ENCODE data around the gene PCDHGA10. TPM values are rescaled to one million over a fixed set of nuclear protein-coding genes. Genes with fewer than 3 reads are reported as not detected.
"Not testable (repeated sequence)": the region's sequence is repeated elsewhere in the genome, so short reads cannot be mapped to it uniquely, and the experiment has no call there.

The PCDHGA10 gene
- total RNA-seq, 1 donor from 2014 or later: 8.9 TPM

DNA sequence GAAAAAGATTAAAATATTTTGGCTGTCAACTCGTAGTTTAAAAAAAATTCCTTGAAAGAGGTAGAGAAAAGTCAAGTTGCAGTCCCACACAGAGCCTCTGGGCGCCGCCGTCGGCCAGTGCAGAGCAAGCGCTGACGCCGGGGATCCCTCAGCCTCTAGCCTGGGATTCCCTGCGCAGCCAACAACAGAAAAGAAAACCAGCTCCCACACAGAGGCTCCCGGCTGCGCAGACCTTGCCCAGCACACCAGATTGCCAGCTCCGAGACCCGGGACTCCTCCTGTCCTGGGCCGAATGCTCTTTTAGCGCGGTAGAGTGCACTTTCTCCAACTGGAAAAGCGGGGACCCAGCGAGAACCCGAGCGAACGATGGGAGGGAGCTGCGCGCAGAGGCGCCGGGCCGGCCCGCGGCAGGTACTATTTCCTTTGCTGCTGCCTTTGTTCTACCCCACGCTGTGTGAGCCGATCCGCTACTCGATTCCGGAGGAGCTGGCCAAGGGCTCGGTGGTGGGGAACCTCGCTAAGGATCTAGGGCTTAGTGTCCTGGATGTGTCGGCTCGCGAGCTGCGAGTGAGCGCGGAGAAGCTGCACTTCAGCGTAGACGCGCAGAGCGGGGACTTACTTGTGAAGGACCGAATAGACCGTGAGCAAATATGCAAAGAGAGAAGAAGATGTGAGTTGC lies 4.8 kb downstream of the PCDHGA10 start, which contains the start of gene PCDHGB7:
Gene PCDHGB7, plus strand, starts transcription at position 184 of the 679 bp plus-strand sequence. Its CDS starts 183 bp downstream, at position 367.
- ATAC-seq (peak; percentile 94), DNase-seq (ENCODE audit: low spot score) (peak; percentile 78)
- intact Hi-C loops (cut with DNase I): not testable (repeated sequence)

DNA sequence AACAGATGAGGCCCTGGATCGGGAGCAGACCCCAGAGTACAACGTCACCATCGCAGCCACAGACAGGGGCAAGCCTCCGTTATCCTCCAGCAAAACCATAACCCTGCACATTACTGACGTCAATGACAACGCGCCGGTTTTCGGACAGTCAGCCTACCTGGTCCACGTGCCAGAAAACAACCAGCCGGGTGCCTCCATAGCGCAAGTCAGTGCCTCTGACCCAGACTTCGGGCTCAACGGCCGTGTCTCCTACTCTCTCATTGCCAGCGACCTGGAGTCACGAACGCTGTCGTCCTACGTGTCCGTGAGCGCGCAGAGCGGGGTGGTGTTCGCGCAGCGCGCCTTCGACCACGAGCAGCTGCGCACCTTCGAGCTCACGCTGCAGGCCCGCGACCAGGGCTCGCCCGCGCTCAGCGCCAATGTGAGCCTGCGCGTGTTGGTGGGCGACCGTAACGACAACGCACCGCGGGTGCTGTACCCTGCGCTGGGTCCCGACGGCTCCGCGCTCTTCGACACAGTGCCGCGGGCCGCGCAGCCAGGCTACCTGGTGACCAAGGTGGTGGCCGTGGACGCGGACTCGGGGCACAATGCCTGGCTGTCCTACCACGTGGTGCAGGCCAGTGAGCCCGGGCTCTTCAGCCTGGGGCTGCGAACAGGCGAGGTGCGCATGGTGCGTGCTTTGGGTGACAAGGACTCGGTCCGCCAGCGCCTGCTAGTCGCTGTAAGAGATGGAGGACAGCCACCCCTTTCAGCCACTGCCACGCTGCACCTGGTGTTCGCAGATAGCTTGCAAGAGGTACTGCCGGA lies 6.5 kb downstream of the PCDHGA10 start:
- ATAC-seq: no peak

DNA sequence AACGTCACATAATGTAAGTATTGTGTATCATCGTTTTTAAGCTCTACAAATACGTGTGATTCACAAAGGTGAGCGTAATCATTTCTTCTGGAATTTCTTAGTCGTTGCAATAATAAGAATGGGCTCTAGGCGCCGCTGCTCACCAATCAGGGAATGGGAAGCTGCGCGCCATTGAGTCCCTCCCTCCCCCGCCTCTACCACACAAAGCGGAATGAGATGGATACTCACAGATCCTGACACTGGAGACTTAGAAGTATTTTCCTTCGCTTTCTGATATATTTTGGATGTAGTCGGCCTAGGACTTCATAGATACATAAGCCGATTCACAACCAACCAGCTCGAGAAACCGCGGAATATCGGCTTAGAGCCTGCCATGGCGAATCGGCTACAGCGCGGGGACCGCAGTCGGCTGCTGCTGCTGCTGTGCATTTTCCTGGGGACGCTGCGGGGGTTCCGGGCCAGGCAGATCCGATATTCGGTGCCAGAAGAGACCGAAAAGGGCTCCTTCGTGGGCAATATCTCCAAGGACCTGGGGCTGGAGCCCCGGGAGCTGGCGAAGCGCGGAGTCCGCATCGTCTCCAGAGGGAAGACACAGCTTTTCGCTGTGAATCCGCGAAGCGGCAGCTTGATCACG lies 8.2 kb downstream of the PCDHGA10 start, which contains the start of gene PCDHGA11:
Gene PCDHGA11, plus strand, starts transcription at position 197 of the 634 bp plus-strand sequence. Its CDS starts 177 bp downstream, at position 374.
- intact Hi-C loops (cut with DNase I): loop anchor here (10.0 kb wide), 1 partner anchor 124 kb away; no protein-coding TSS in a partner anchor
- ATAC-seq: no peak
- DNase-seq (ENCODE audit: low spot score): peak; percentile 60

More for the DNA sequence above, 6.5 kb downstream of the PCDHGA10 start:
- peak; percentile 52 for DNase-seq (ENCODE audit: low spot score)
- intact Hi-C loops (cut with DNase I): no loop called here

DNA sequence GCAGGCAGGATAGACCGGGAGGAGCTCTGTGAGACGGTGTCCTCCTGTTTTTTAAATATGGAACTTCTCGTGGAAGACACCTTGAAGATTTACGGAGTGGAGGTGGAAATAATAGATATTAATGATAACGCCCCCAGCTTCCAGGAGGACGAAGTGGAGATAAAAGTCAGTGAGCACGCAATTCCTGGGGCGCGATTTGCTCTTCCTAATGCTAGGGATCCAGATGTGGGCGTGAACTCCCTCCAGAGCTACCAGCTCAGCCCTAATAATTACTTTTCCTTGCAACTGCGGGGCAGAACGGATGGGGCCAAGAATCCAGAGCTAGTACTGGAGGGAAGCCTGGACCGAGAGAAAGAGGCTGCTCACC lies 8.7 kb downstream of the PCDHGA10 start:
- intact Hi-C loops (cut with DNase I): loop anchor here (10.0 kb wide), 1 partner anchor 123 kb away; no protein-coding TSS in a partner anchor
- ATAC-seq (no peak), DNase-seq (ENCODE audit: low spot score) (no peak)

DNA sequence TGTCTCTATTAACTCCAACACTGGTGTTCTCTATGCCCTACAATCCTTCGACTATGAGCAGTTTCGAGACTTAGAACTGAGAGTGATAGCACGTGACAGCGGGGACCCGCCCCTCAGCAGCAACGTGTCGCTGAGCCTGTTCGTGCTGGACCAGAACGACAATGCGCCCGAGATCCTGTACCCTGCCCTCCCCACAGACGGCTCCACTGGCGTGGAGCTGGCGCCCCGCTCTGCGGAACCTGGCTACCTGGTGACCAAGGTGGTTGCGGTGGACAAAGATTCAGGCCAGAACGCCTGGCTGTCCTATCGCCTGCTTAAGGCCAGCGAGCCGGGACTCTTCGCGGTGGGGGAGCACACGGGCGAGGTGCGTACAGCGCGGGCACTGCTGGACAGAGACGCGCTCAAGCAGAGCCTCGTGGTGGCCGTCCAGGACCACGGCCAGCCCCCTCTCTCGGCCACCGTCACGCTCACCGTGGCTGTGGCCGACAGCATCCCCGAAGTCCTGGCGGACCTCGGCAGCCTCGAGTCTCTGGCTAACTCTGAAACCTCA lies 10.0 kb downstream of the PCDHGA10 start:
- DNase-seq (ENCODE audit: low spot score) (no peak), ATAC-seq (no peak)
- intact Hi-C loops (cut with DNase I): loop anchor here (10.0 kb wide), 1 partner anchor 122 kb away; no protein-coding TSS in a partner anchor

DNA sequence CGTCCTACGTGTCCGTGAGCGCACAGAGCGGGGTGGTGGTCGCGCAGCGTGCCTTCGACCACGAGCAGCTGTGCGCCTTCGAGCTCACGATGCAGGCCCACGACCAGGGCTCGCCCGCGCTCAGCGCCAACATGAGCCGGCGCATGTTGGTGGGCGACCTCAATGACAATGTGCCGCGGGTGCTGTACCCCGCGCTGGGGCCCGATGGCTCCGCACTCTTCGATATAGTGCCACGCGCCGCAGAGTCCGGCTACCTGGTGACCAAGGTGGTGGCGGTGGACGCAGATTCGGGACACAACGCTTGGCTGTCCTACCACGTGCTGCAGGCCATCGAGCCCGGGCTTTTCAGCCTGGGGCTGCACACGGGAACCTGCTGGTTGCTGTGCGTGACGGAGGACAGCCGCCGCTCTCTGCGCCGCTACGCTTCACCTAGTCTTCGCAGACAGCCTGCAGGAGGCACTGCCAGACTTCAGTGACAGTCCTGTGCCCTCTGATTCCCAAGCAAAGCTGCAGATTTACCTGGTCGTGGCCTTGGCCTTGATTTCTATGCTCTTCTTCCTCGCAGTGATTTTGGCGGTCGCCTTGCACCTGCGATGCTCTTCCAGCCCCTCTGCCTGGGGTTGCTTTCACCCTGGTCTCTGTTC lies 15.1 kb downstream of the PCDHGA10 start:
- intact Hi-C loops (cut with DNase I): loop anchor here (10.0 kb wide), 1 partner anchor 117 kb away; no protein-coding TSS in a partner anchor
- DNase-seq (ENCODE audit: low spot score): no peak
- ATAC-seq: no peak

DNA sequence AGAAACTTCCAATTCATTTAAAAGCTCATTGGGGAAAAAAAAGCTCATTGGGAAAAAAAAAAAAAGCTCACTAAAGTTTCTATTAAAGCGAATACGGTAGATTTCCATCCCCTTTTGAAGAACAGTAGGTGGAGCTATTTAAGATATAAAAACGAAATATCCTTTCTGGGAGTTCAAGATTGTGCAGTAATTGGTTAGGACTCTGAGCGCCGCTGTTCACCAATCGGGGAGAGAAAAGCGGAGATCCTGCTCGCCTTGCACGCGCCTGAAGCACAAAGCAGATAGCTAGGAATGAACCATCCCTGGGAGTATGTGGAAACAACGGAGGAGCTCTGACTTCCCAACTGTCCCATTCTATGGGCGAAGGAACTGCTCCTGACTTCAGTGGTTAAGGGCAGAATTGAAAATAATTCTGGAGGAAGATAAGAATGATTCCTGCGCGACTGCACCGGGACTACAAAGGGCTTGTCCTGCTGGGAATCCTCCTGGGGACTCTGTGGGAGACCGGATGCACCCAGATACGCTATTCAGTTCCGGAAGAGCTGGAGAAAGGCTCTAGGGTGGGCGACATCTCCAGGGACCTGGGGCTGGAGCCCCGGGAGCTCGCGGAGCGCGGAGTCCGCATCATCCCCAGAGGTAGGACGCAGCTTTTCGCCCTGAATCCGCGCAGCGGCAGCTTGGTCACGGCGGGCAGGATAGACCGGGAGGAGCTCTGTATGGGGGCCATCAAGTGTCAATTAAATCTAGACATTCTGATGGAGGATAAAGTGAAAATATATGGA lies 17.7 kb downstream of the PCDHGA10 start, which contains the start of gene PCDHGA12:
Gene PCDHGA12, plus strand, starts transcription at position 176 of the 782 bp plus-strand sequence. Its CDS starts 253 bp downstream, at position 429.
- intact Hi-C loops (cut with DNase I): no loop called here
- peak; percentile 88 for ATAC-seq
- no peak for DNase-seq (ENCODE audit: low spot score)

DNA sequence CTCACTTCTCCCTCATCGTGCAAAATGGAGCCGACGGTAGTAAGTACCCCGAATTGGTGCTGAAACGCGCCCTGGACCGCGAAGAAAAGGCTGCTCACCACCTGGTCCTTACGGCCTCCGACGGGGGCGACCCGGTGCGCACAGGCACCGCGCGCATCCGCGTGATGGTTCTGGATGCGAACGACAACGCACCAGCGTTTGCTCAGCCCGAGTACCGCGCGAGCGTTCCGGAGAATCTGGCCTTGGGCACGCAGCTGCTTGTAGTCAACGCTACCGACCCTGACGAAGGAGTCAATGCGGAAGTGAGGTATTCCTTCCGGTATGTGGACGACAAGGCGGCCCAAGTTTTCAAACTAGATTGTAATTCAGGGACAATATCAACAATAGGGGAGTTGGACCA lies 18.5 kb downstream of the PCDHGA10 start:
- DNase-seq (ENCODE audit: low spot score): no peak
- peak; percentile 63 for ATAC-seq
- intact Hi-C loops (cut with DNase I): no loop called here

DNA sequence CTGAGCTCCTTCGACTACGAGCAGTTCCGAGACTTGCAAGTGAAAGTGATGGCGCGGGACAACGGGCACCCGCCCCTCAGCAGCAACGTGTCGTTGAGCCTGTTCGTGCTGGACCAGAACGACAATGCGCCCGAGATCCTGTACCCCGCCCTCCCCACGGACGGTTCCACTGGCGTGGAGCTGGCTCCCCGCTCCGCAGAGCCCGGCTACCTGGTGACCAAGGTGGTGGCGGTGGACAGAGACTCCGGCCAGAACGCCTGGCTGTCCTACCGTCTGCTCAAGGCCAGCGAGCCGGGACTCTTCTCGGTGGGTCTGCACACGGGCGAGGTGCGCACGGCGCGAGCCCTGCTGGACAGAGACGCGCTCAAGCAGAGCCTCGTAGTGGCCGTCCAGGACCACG lies 19.5 kb downstream of the PCDHGA10 start:
- DNase-seq (ENCODE audit: low spot score); ATAC-seq; intact Hi-C loops (cut with DNase I): not testable (repeated sequence)

DNA sequence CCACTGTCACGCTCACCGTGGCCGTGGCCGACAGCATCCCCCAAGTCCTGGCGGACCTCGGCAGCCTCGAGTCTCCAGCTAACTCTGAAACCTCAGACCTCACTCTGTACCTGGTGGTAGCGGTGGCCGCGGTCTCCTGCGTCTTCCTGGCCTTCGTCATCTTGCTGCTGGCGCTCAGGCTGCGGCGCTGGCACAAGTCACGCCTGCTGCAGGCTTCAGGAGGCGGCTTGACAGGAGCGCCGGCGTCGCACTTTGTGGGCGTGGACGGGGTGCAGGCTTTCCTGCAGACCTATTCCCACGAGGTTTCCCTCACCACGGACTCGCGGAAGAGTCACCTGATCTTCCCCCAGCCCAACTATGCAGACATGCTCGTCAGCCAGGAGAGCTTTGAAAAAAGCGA lies 19.9 kb downstream of the PCDHGA10 start:
- ATAC-seq; intact Hi-C loops (cut with DNase I); DNase-seq (ENCODE audit: low spot score): not testable (repeated sequence)

DNA sequence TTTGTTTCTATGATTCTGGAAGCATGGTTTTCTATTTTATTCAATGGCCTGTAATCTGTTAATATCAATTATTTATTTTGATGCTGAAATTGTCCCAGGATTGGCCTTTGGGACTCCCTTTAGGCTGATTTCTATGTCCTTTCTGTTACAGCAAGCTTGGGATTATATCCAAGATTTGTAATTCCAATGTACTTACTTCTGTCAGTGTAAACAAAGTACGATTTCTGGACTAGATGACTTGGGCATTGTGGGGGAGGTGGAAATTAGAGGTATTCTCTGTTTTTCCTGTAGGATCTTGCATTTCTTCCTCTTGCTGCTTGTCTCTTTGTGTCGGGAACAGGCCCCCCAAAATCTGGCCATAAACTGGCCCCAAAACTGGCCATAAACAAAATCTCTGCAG lies 21.2 kb downstream of the PCDHGA10 start:
- no peak for DNase-seq (ENCODE audit: low spot score)
- intact Hi-C loops (cut with DNase I): no loop called here
- ATAC-seq: no peak

DNA sequence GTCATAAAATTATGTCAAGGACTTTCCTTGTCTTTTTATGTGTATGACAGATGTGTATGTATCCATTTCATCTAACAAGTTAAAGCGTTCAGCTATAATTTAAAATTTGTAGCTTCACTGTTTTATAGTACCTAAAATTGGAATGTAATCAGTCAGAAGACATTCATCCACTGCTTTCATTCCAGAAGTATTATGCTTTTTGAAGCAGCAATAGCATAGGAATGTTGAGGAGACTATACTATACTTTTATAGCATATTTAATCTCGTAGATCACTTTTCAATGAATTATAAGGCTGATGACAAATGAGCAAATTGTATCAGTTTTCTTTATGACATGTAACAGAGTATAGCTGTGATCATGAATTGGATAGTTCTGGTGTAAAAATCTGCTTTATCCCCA lies 24.4 kb downstream of the PCDHGA10 start:
- no peak for ATAC-seq
- DNase-seq (ENCODE audit: low spot score): no peak
- intact Hi-C loops (cut with DNase I): no loop called here

DNA sequence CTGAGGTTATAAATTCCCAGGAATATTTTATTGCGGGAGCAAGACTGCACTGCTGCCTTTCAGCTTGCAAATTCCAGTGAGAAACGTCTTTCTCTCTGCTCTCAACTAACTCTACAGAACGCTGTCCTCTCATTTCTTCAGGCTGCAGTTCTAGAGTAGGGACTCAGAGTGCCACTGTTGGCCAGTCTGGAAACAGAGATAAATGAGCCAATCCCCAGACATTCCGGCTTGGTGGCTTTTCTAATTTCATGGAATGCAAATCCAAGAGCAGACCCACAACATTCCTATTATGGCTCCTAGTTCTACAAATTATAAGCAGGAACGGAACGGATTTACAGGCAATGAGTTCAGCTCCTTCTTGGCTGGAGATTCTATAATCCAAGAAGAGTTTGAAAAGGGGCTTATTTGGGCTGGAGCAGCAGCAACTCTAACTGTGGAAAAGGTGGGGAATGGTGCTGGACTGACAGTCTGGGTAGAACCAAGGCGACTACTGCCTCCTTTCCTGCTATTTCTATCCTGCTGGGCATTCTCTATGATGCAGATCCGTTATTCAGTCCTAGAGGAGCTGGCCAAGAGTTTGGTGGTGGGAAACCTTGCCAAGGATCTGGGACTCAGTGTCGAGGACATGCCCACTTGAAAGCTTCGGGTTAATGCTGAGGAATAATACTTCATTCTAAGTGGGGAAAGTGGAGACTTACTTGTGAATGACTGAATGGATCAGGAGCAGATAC lies 26.8 kb downstream of the PCDHGA10 start:
- intact Hi-C loops (cut with DNase I): no loop called here
- no peak for ATAC-seq
- no peak for DNase-seq (ENCODE audit: low spot score)

DNA sequence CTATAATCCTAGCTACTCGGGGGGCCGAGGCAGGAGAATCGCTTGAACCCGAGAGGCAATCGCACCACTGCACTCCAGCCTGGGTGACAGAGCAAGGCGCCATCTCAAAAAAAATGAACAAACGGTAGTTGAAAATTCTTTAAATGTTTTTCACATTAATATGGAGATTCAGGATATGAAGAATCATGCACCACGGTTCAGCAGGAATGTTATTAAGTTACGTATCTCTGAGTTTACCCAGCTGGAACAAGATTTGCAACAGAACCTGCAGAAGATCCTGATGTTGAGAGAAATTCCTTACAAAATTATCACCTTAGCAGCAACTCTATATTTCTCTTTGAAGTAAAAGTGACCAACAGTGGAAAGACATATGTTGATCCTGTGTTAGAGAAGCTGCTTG lies 27.6 kb downstream of the PCDHGA10 start:
- ATAC-seq: no peak
- intact Hi-C loops (cut with DNase I): no loop called here
- no peak for DNase-seq (ENCODE audit: low spot score)

DNA sequence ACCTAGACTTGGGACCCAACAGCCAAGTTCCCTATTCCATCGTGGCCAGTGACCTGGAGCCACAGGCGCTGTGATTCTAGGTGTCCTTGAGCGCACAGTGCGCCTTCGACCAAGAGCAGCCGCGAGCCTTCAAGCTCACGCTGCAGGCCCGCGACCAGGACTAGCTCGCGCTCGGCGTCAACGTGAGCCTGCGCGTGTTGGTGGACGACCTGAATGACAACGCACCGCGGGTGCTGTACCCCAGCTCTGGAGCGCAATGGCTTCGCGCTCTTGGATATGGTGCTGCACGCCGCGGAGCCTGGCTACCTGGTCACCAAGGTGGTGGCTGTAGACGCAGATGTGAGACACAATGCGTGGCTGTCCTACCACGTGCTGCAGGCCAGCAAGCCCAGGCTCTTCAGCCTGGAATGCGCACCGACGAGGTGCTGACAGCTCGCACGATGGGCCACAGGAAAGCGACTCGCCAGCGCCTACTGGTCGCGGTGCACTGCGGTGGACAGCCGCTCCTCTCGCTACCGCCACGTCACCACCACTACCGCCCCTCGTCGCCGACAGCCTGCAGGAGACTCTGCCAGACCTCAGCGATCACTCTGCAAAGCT lies 28.9 kb downstream of the PCDHGA10 start:
- intact Hi-C loops (cut with DNase I): no loop called here
- no peak for DNase-seq (ENCODE audit: low spot score)
- ATAC-seq: no peak

DNA sequence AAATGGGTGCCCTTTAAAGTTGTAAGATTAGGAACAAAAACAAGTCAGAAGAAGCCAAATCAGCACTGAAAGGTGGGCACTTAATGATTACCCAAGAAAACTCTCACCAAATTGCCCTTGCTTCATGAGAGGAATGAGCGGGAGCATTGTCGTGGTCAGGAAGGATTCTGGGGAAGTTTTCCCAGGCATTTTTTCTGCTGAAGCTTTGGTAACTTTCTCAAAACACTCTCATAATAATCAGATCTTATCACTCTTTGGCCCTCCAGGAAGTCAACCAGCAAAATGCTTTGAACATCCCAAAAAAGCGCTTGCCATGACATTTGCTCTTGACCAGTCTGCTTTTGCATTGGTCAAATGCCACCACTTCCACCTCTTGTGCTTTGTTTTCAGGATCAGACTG lies 52.6 kb downstream of the PCDHGA10 start:
- ATAC-seq: no peak
- no peak for DNase-seq (ENCODE audit: low spot score)
- intact Hi-C loops (cut with DNase I): no loop called here
